ENCODE measurements around the gene HMBS.

HMBS gene

GRCh38 chr11:119109843-119110242 is 25.2 kb downstream of the HMBS start:
- no peak overlapping the region for H3K4me3 ChIP-seq (ENCODE audit: low read depth, low read length)
- TF ChIP-seq, protein P1, sequence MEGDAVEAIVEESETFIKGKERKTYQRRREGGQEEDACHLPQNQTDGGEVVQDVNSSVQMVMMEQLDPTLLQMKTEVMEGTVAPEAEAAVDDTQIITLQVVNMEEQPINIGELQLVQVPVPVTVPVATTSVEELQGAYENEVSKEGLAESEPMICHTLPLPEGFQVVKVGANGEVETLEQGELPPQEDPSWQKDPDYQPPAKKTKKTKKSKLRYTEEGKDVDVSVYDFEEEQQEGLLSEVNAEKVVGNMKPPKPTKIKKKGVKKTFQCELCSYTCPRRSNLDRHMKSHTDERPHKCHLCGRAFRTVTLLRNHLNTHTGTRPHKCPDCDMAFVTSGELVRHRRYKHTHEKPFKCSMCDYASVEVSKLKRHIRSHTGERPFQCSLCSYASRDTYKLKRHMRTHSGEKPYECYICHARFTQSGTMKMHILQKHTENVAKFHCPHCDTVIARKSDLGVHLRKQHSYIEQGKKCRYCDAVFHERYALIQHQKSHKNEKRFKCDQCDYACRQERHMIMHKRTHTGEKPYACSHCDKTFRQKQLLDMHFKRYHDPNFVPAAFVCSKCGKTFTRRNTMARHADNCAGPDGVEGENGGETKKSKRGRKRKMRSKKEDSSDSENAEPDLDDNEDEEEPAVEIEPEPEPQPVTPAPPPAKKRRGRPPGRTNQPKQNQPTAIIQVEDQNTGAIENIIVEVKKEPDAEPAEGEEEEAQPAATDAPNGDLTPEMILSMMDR (IDR thresholded peaks at IDR 0.05; ENCODE audit: insufficient read depth, low read length, missing control alignments) = no peak
- POLR2A ChIA-PET = no interaction called here
- DNase-seq (ENCODE audit: low read depth, low spot score) = no peak
- CTCF ChIA-PET = interaction anchor here (1.0 to 2.9 kb wide), 8 partner anchors 9 to 96 kb away, joined by 3 to 13 read pairs (median 6); partner anchors contain the start of gene CBL

DNA sequence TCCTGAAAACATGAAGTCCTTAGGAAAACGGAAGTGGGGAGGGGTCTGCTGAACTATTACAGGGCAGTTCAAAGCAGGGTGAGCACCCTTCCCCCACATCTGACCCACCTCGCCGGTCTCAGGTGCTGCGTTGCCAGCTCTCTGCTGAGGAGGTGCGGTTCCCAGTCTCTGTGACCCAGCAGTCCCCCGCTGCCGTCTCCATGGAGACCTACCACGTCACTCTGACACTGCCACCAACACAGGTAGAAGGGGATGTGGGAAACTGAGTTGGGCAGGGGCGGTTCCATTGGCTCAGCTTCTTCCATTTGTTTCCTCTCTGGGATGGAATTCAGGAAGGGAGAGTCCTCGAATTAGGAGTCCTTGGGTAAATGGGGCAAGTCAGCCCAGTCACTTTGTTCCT is 25.8 kb downstream of the HMBS start:
- POLR2A ChIA-PET = no interaction called here
- TF ChIP-seq, protein P1 (IDR thresholded peaks at IDR 0.05; ENCODE audit: insufficient read depth, low read length, missing control alignments) = no peak
- H3K4me3 ChIP-seq (ENCODE audit: low read depth, low read length) = no peak overlapping the region
- CTCF ChIA-PET = interaction anchor here (1.0 to 2.9 kb wide), 6 partner anchors 8 to 86 kb away, joined by 3 to 13 read pairs (median 8); a partner anchor contains a TSS
- DNase-seq (ENCODE audit: low read depth, low spot score) = no peak

GRCh38 chr11:119111361-119111925 is 26.8 kb downstream of the HMBS start:
- H3K4me3 ChIP-seq (ENCODE audit: low read depth, low read length) = no peak overlapping the region
- DNase-seq (ENCODE audit: low read depth, low spot score) = no peak
- TF ChIP-seq, protein P1 (IDR thresholded peaks at IDR 0.05; ENCODE audit: insufficient read depth, low read length, missing control alignments) = no peak
- ChIA-PET CTCF (interaction anchor here (0.7 to 2.9 kb wide), 6 partner anchors 9 to 94 kb away, joined by 3 to 10 read pairs (median 7); partner anchors contain the start of gene CBL), POLR2A (no interaction called here)

DNA sequence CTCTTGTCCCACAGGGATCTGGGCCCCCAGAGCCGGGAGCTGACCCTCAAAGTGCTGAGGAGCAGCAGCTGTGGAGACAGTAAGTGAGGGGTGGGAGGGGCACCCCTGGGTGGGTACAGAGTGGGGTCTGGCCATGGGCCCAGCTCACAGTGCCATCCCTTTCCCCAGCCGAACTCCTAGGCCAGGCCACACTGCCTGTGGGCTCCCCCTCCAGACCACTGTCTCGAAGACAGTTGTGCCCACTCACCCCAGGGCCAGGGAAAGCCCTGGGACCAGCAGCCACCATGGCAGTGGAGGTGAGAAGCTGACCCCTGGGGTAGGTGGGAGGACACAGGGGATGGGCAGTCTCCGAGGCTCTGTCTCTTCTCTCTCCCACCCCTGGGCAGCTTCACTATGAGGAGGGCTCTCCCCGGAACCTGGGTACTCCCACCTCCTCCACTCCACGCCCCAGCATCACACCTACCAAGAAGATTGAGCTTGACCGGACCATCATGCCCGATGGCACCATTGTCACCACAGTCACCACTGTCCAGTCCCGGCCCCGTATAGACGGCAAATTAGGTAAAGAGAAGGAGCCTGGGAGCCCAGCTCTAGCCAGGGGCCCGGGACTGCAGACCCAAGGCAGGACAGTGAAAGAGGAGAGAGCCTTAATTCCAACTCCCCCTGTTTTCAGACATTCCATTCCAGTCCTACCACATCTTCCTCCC is 27.8 kb downstream of the HMBS start:
- CTCF ChIA-PET = interaction anchor here (1.3 to 2.9 kb wide), 6 partner anchors 10 to 262 kb away, joined by 3 to 10 read pairs (median 5); partner anchors contain the start of gene CBL
- POLR2A ChIA-PET = interaction anchor here (2.0 kb wide), 1 partner anchor 10 kb away, joined by 5 read pairs; no protein-coding TSS in a partner anchor
- TF ChIP-seq, protein P1 (IDR thresholded peaks at IDR 0.05; ENCODE audit: insufficient read depth, low read length, missing control alignments) = no peak
- H3K4me3 ChIP-seq (ENCODE audit: low read depth, low read length) = no peak overlapping the region
- DNase-seq (ENCODE audit: low read depth, low spot score) = no peak

GRCh38 chr11:119113716-119114115 is 29.0 kb downstream of the HMBS start:
- ChIA-PET CTCF (no interaction called here), POLR2A (interaction anchor here (0.7 to 2.0 kb wide), 2 partner anchors 11 to 19 kb away, joined by 3 to 5 read pairs; no protein-coding TSS in a partner anchor)
- H3K4me3 ChIP-seq (ENCODE audit: low read depth, low read length) = no peak overlapping the region
- no peak for DNase-seq (ENCODE audit: low read depth, low spot score)
- TF ChIP-seq, protein P1 (IDR thresholded peaks at IDR 0.05; ENCODE audit: insufficient read depth, low read length, missing control alignments) = no peak

DNA sequence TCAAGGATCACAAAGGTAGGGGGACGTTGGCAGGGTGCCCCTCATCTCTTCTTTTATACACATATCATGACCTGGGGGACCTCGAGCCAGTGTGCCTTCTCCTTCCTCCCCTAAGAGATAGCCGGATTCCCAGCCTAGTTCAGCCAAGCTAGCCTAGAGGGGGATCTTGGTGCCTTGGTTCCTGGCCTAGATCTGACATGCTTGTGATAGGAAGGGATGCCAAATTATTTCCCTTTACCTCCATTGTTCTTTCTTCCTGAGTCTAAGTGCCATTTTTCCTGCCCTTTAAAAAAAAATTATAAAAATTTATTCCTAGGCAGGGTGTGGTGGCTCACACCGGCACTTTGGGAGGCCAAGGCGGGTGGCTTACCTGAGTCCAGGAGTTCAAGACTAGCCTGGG is 29.7 kb downstream of the HMBS start:
- POLR2A ChIA-PET = interaction anchor here (0.7 kb wide), 1 partner anchor 20 kb away, joined by 3 read pairs; no protein-coding TSS in a partner anchor
- TF ChIP-seq, protein P1 (IDR thresholded peaks at IDR 0.05; ENCODE audit: insufficient read depth, low read length, missing control alignments) = no peak
- no peak for DNase-seq (ENCODE audit: low read depth, low spot score)
- no peak overlapping the region for H3K4me3 ChIP-seq (ENCODE audit: low read depth, low read length)
- CTCF ChIA-PET = interaction anchor here (1.1 kb wide), 1 partner anchor 92 kb away, joined by 3 read pairs; the partner anchor contains the start of gene CBL
